HG03097 (cell line): ENCODE results near the gene FARP1.

Source experiments
- ATAC-seq: cut with Tn5 transposase; IDR thresholded peaks from one replicate; pipeline ENCODE4 v1.9.1; 2021; ENCODE audit not compliant: unreplicated experiment, low FRiP score

Gene FARP1, protein sequence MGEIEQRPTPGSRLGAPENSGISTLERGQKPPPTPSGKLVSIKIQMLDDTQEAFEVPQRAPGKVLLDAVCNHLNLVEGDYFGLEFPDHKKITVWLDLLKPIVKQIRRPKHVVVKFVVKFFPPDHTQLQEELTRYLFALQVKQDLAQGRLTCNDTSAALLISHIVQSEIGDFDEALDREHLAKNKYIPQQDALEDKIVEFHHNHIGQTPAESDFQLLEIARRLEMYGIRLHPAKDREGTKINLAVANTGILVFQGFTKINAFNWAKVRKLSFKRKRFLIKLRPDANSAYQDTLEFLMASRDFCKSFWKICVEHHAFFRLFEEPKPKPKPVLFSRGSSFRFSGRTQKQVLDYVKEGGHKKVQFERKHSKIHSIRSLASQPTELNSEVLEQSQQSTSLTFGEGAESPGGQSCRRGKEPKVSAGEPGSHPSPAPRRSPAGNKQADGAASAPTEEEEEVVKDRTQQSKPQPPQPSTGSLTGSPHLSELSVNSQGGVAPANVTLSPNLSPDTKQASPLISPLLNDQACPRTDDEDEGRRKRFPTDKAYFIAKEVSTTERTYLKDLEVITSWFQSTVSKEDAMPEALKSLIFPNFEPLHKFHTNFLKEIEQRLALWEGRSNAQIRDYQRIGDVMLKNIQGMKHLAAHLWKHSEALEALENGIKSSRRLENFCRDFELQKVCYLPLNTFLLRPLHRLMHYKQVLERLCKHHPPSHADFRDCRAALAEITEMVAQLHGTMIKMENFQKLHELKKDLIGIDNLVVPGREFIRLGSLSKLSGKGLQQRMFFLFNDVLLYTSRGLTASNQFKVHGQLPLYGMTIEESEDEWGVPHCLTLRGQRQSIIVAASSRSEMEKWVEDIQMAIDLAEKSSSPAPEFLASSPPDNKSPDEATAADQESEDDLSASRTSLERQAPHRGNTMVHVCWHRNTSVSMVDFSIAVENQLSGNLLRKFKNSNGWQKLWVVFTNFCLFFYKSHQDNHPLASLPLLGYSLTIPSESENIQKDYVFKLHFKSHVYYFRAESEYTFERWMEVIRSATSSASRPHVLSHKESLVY

DNA sequence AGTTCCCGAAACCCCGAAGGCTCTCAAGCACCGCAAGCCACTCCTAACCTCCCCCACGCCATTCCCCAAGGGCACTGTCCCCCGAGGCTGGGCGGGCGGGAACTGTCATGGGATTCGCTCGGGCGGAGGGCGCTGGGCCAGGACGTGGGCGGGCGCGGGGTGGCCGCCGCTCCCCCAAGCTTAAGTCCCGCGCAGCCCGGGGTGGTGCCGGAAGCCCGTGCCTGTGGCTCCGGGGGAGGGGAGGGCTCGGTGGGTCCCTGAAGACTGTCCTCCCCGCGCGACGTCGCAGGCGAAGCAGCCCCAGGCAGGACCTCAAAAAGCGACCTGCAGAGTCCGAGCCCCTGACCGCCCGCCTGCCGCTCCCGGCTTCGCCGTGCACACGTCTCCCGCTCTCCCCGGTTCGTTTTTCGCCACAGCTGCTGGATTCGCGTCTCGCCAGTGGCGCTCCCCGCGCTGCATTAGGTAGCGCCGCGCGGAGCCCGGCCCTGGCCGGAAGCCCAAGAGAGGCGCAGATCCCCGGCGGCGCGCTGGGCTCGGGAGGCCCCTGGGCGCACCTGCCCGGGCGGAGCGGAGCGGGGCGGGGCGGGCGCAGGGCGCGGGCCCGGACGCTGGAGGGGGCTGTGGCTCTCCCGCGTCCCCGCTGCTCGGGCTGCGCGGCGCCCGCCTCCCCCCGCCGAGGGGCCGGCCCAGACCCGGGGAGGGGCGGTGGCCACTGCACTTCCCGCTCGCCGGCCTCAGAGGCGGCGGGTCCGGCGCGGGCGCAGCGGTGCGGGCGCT, at the start of gene FARP1:
TSS of gene FARP1 (plus strand) at position 715 of the 777 bp plus-strand sequence. CDS start 70,149 bp downstream, outside the sequence.
- peak; percentile 86 for ATAC-seq

DNA sequence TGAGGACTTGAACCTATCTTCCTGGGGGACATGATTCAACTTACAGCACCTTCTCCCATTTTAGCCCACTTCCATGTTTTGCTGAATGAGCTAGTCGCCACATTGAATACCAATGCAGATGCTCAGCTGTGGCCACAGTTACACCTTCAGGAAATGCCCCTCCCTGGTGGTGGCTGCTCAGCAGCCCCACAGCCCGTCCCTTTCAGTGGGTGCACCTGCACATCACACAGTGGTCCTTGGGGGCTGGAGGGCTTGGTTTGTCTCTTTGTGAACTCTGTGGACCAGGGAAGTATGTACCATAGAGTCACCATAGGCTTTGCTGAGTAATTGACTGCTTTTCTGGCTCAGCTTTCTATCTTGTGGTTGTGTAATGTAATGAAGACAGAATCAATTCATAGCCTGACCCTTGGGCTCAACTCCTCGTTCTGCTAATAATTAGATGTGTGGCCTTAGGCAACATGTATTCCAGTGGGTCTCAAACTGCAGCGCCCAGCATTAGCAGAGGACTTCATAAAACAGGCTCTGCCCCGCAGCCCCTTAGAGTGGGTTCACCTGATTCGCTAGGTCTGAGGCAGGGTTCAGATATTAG, 48.1 kb upstream of the FARP1 start:
- no peak for ATAC-seq

DNA sequence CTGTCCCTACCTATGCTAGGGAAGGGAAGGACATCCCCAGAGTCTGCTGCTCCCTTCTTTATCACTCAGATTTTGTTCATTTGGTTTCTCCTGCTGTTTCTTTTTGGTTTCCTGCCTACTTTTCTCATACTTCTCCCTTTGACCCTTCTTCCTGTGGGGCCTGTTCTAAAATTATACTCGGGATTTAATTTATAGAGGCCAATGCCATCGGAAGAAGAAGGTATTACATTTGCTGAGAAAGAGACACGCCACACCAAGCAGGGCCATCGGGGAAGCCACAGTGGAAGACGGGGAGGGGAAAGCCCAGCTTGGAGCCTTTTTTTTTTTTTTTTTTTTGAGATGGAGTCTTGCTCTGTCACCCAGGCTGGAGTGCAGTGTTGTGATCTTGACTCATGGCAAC, 46.8 kb upstream of the FARP1 start:
- ATAC-seq = no peak

DNA sequence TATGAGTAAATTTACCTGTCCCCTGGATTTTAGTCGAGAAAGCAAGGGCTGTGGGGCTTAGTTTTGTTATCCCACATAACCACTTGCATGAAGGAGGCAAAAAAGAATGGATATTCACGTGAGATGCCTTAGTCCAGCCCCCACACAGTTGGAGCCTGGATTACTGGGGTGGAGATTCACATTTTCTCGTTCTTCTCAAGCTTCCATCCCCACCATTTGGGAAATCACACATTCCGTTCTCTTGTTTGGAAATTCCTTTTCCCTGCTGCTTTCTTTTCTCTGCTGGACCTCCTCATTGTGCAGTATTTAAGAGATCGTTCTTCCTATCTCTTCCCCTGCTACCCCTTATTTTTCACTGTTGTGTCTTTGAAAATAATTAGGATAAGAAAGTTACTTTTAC, 45.1 kb upstream of the FARP1 start:
- ATAC-seq = no peak

DNA sequence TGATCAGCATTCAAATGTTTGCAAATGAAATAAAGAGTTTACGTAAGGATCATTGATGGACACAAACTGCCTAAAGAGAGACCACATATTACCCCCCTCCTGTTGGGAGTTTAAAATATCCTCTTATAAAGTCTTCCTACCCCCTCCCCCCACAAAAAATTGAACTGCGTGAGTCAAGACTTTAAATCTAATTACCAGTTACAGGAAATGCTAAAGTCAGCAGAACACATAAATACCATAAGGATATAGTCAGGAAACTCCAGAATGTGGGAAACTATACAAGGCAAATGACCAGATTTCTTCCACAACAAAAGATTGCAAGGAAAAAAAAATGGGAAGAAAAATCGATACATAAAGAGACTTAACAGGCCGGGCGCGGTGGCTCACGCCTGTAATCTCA, 44.4 kb upstream of the FARP1 start:
- ATAC-seq = no peak

DNA sequence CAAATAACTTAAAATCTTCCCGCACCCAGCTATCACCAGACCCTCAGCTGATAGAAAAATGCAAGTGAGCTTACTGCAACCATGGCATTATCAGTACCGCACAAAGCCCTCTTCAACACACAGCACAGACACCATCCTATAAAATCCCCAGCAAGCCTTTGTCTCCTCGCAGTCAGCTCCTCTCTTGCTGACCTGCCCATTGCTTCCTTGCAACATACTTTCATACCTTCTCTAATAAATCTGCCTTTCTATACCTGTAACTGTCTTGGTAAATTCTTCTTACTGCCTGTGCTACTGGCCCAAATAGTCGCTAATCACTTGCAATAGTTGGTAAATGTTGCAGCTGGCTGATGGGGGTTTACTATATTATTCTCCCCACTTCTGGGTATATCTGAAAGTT, 43.3 kb upstream of the FARP1 start:
- no peak for ATAC-seq

DNA sequence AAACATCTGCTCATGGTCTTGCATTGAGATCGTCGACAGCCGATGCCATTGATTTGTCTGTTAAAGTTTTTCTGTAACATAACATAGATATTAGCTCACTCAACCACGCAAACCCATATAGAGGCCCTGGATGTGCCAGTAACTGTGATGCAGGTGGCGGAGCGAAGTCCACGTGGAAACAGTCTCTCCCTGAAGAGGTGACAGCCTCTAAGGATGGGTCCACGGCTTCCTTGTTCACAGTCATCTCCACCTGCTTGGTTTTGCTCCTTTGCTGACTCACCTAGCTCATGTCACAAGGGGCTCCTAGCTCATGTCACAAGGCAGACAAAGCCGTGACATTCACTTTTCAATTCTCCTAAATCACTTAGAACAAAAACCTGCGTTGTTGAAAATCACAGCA, 42.4 kb upstream of the FARP1 start:
- no peak for ATAC-seq

DNA sequence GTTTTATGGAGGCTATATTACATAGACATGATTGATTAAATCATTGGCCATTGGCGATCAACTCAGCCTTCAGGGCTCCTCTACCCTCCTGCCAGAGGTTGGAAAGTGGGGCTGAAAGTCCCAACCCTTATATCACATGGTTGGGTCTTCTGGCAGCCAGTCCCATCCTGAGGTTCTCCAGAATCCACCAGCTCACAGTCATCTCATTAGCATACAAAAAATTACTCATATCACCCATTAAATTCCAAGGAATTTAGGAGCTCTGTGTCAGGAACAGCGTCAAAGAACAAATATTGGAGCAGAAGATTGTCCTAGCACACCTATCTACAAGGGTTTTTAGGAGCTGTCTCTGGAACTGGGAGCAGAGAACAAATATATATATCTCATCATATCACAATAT, 39.4 kb upstream of the FARP1 start:
- no peak for ATAC-seq

DNA sequence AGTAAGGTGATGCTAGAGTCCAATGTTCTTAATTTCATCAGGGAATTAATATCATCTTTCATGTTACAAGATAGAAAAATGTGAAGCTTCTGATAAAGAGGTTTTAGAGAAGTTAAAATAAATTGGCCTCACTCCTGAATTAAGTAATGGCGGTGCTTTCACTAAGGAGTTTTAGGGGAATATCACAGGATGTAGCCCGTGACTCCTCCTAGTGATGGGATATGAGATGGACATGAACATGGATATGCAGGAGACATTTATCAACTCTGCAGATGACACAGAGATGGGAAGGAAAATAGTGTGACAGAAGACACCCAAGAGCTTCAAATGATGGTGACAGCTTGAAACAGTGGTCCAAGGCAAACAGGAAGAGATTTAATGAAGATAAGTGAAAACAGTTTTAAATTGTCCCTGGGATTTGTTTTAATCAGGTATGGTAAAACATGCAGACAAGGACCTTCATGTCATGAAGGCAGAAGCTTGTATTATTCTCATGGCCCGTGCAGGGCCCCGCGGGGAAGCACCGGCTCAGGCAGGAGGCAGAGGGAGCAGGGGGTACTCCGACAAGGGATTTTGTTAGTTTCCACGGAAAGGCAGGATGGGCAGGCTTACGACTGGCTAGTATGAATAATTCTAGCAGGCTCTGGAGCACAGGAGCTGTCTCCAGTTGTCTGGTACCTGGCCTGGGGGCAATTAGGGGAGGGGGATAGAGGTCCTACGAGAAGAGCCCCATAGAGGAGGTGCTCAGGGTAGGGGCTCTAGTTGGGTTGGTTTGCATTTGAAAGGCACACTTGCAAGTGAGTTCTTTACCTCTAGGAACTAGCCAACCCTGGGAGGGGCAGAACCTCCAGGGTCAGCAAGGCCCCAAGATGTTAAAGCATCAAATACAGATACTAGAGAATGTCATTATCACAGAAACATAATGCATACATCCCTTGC, 38.7 kb upstream of the FARP1 start:
- ATAC-seq = no peak

DNA sequence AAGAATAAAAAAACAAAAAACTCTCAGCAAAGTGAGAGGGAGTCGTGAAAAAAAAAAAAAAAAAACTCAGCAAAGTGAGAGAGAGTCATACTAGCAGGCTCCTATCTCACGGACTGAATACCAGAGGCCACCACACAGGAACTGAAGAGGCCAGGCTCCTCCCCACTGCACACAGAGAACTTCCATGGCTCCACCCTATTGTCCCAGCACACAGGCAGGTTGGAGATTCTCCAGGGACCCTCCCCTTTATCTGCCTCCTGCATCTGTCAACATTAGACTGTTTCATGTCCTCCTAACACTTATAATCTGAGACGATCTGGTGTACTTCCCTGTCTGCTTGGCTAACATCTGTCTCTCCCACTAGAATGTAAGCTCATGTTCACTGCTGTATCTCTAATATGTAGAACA, 37.0 kb upstream of the FARP1 start:
- ATAC-seq = no peak

DNA sequence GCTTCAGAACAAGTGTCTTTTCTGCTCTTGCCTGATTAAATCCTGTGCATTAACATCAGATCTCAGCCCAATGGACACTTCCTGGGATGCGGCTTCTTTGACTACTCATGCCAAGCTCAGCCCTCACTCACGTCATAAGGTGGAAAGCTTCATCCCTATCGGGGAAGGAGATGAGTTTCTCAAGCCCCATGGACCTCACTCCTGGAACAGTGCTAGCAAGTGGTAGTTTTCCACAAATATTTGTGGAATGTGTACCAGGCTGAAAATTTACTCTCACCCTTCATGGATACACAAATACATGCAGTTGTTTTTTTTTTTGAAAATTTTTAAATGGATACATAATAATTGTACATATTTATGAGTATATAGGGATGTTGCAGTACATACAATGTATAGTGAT, 34.6 kb upstream of the FARP1 start:
- ATAC-seq = no peak

DNA sequence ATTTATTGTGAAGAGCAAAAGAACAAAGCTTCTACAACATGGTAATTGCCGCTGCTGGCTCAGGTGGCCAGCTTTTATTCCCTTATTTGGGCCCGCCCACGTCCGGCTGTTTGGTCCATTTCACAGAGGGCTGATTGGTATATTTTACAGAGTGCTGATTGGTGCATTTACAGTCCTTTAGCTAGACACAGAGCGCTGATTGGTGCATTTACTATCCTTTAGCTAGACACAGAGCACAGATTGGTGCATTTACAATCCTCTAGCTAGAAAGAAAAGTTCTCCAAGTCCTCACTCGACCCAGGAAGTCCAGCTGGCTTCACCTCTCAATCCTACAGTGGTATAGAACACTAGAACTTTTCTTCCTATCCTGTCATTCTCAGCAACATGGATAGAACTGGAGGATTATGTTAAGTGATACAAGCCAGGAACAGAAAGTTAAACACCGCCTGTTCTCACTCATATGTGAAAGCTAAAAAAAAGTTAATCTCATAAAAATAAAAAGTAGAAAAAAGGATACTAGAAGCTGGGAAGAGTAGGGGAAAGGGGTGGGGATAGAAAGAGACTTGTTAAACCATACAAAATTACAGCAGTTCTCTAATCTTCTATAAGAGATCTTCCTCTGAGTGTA, 33.6 kb upstream of the FARP1 start:
- no peak for ATAC-seq

DNA sequence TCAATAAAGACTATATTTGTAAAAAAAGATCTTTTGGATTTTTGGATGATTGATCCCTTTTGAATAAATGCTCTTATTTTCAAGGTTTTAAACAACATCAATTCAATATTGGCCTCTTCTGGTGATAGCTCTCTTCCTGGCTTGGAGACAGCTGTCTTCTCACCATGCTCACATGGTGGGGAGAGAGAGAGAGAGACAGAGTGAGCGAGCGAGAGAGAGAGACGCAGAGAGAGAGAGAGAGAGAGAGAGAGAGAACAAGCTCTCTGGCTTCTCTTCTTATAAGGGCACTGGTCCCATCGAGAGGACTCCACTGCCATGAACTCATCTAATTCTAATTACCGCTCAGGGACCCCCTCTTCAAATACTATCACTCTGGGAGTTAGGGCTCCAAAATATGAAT, 32.1 kb upstream of the FARP1 start:
- no peak for ATAC-seq

DNA sequence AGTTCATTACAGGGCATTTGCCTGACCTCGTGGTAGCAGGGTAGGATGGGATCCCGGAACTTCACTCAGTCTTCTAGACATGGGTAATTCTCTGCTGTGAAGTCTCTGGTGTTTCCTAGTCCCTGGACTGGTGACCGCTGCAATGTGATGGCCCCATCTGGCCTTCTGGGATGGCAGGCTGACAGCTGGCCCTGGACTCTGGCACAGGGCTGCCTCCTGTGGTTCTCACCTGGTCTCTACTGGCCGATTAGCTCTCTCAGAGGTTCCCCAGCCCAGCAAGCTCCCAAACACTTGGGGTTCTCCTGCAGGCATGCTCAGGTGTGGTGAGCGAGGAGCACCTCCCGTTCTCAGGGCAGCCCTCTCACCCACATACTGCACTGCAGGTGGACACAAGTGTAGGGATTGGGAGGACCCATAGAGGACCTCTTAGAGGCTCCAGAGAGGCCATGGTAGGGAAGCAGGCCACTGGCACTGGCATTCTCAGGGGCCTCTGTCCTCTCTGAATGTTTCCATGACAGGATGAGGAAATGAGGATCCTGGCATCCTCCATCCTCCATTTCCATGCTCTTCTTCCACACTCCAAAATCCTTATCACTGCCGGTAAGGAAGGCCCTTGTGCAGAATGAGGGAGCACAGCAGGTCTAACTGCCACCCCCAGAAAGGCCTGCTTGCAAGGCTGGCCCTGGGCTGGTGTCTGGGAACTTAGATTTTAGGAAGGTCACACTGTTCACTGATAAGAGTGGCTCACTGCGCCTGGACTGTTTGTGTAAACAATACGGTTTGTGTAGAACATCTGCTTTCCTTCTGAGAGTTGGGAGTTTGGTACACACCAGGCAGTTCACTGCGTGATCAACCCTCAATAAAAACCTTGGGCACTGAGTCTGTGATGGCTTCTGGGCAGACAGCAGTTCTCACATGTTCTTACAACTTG, 31.5 kb upstream of the FARP1 start:
- no peak for ATAC-seq

DNA sequence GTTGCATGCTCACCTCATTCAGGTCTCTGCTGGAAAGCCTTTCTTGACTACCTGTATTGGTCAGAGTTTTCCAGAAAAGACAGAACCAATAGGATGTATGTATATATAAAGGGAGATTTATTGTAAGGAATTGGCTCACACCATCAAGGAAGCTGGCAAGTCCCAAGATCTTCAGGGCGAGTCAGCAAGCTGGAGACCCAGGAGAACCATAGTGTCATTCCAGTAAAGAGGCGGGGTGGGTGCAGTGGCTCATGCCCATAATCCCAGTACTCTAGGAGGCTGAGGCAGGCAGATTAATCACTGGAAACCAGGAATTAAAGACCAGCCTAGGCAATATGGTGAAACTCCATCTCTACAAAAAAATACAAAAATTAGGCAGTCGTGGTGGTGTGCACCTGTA, 30.4 kb upstream of the FARP1 start:
- no peak for ATAC-seq

DNA sequence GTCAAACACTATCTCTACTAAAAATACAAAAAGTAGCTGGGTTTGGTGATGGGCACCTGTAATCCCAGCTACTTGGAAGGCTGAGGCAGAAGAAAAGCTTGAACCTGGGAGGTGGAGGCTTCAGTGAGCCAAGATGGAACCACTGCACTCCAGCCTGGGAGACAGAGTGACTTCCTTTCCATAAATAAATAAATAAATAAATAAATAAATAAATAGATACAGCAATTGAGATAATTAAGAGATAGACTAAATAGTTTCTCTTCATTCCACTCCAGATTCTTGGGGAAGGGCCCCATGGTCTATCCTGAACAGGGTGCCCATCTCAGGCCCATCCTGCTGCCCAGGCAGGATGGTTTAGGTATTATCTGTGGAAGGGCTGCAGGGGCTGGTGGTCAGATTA, 24.0 kb upstream of the FARP1 start:
- no peak for ATAC-seq

DNA sequence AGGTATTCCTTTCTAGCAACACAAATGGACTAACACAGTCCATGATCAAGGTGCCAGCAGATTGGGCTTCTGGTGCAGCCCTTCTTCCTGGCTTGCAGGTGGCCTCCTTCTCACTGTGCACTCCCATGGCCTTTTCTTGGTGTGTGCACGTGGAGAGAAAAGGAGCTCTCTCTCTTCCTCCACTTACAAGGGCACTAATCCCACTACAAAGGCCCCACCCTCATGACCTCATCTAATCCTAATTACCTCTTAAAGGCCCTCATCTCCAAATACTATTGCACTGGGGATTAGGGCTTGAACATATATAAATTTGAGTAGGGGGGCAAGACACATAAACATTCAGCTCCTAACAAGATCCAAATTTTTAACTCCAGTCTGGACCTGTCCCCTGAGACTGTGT, 19.7 kb upstream of the FARP1 start:
- ATAC-seq = no peak
